OCI-LY7 (cell line): ENCODE data around the gene SERPINF2. TPM values are rescaled to one million over a fixed set of nuclear protein-coding genes. Genes with fewer than 3 reads are reported as not detected.

ENCODE experiments used
- BruUV-seq: library from RNA; stranded (reverse); fragments of 400-500 nt; replicated peaks from 2 replicates; lab custom pipeline; 2021; lab: Mats Ljungman, UMichigan
- CTCF ChIA-PET: fragments of 300-600 bp; sonication (Branson Sonifier 250); formaldehyde crosslinking; loops from one replicate; lab custom pipeline; 2022; ENCODE audit warnings: antibody characterized with exemption; ENCODE audit not compliant: unreplicated experiment; lab: Charles Lee
- POLR2A ChIA-PET: fragments of 300-600 bp; sonication (Branson Sonifier 250); formaldehyde crosslinking; loops from one replicate; lab custom pipeline; 2022; ENCODE audit warnings: antibody characterized with exemption; lab: Charles Lee
- DNase-seq: peaks from one replicate; pipeline ENCODE4 v3.0.0-alpha.2; 2015; ENCODE audit warnings: low spot score
- H2AFZ ChIP-seq: fragments of 200-600 bp; sonication (generic), shearing (Covaris generic); 2 replicates; pipeline ENCODE4 v1.6.1; 2014; ENCODE audit warnings: mild to moderate bottlenecking, antibody characterized with exemption, low read length, moderate library complexity
- H3K27ac ChIP-seq: fragments of 200-600 bp; sonication (generic); 2 replicates; pipeline ENCODE4 v1.5.1; 2014; ENCODE audit warnings: mixed run types, low read depth, mild to moderate bottlenecking, moderate library complexity, low read length, inconsistent platforms; ENCODE audit not compliant: poor library complexity, severe bottlenecking
- H3K36me3 ChIP-seq: fragments of 200-600 bp; sonication (generic); 2 replicates; pipeline ENCODE4 v1.6.1; 2014; ENCODE audit warnings: mild to moderate bottlenecking, antibody characterized with exemption, low read length, moderate library complexity, mixed read lengths; ENCODE audit not compliant: insufficient read depth
- H3K4me1 ChIP-seq: fragments of 200-600 bp; sonication (generic); 2 replicates; pipeline ENCODE4 v1.5.1; 2014; ENCODE audit warnings: mild to moderate bottlenecking, low read length; ENCODE audit not compliant: insufficient read depth, poor library complexity, severe bottlenecking
- H3K4me2 ChIP-seq: fragments of 200-600 bp; sonication (generic); 2 replicates; pipeline ENCODE4 v1.6.1; 2014; ENCODE audit warnings: mild to moderate bottlenecking, low read length
- H3K4me3 ChIP-seq: fragments of 200-600 bp; sonication (generic); 2 replicates; pipeline ENCODE4 v1.5.1; 2014; ENCODE audit warnings: mild to moderate bottlenecking, low read depth, low read length; ENCODE audit not compliant: poor library complexity, severe bottlenecking
- H3K79me2 ChIP-seq: fragments of 200-600 bp; sonication (generic); 2 replicates; pipeline ENCODE4 v1.6.1; 2016; ENCODE audit warnings: low read depth, mild to moderate bottlenecking, low read length, moderate library complexity, mixed read lengths; ENCODE audit not compliant: insufficient read depth
- H3K9me2 ChIP-seq: fragments of 200-600 bp; sonication (generic); 2 replicates; pipeline ENCODE4 v1.6.1; 2016; ENCODE audit warnings: mild to moderate bottlenecking, low read length, mixed read lengths; ENCODE audit not compliant: insufficient read depth
- H3K9me3 ChIP-seq: fragments of 200-600 bp; sonication (generic); 2 replicates; pipeline ENCODE4 v1.6.1; 2014; ENCODE audit warnings: mild to moderate bottlenecking, mixed run types, low read length, mixed read lengths
- H4K20me1 ChIP-seq: fragments of 200-600 bp; sonication (generic); 2 replicates; pipeline ENCODE4 v1.6.1; 2014; ENCODE audit warnings: mild to moderate bottlenecking, antibody characterized with exemption, low read length, moderate library complexity, mixed read lengths; ENCODE audit not compliant: insufficient read depth
- EZH2phosphoT487 ChIP-seq: fragments of 200-600 bp; sonication (generic); IDR thresholded peaks from 2 replicates; pipeline ENCODE4 v1.6.1; 2018; ENCODE audit warnings: low read depth, borderline replicate concordance, mild to moderate bottlenecking, mixed run types, antibody characterized with exemption, low read length, moderate library complexity, mixed read lengths
- intact Hi-C: fragments of 100-400 bp; cut with micrococcal nuclease; formaldehyde crosslinking; loops from one replicate; pipeline ENCODE4 v1.10.0; 2022; ENCODE audit not compliant: unreplicated experiment
- total RNA-seq, 2 experiments: library from RNA; depleted of rRNA in 1 of 2; stranded (reverse); fragments of >200 nt in 1 of 2; shearing (Covaris generic) in 1 of 2; gene quantifications; 2 replicates each; pipeline ENCODE4 v1.2.3, GENCODE V29; 2014 to 2022
- TF ChIP-seq, protein P1 (sequence below): fragments of 200-600 bp; sonication (generic); conservative IDR thresholded peaks from 2 replicates; pipeline ENCODE4 v1.5.1; 2014; ENCODE audit warnings: mild to moderate bottlenecking, antibody characterized with exemption, low read length, moderate library complexity, mixed read lengths

SERPINF2 gene
- total RNA-seq, 2 experiments from 2014 or later = 0.38 to 1.0 TPM

DNA sequence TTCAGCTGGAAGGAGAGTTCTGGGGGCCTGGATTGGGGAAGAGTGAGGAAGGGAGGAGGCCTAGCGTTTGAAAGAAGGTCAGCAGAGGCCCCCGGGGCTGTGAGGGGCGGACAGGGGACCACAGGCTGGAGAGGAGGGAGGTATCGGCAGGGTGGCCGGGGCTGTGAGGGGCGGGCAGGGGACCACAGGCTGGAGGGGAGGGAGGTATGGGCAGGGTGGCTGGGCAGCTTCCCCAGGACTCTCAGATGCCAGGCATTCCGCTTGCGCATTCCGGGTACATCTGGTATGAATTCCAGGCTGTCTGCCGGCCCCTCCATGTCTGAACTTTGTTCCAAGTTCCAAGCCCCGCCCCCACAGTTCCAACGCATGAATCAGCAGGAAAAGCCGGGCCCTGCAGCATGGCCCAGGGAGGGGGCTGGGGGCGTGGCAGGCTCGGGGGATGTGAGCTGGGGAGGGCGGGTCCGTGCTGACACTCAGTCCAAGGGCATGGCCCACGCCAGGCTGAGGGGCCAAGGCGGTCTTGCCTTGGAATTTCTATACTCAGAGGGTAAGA, 28.2 kb upstream of the SERPINF2 start:
- H3K9me2 ChIP-seq = no peaks in the 10 kb centered on the region
- ChIA-PET CTCF (no interaction called here), POLR2A (interaction anchor here (1.0 kb wide), 1 partner anchor 288 kb away, joined by 3 read pairs; no protein-coding TSS in a partner anchor)
- no peaks in the 10 kb centered on the region for H4K20me1 ChIP-seq
- no peak for DNase-seq
- H2AFZ ChIP-seq = no peak overlapping the region
- no peaks in the 10 kb centered on the region for H3K36me3 ChIP-seq
- no peaks in the 10 kb centered on the region for H3K9me3 ChIP-seq
- H3K4me2 ChIP-seq = peak overlapping the region; percentile 81; the same call in 1 of the 2 replicates
- no peak for TF ChIP-seq EZH2phosphoT487
- TF ChIP-seq, protein P1, sequence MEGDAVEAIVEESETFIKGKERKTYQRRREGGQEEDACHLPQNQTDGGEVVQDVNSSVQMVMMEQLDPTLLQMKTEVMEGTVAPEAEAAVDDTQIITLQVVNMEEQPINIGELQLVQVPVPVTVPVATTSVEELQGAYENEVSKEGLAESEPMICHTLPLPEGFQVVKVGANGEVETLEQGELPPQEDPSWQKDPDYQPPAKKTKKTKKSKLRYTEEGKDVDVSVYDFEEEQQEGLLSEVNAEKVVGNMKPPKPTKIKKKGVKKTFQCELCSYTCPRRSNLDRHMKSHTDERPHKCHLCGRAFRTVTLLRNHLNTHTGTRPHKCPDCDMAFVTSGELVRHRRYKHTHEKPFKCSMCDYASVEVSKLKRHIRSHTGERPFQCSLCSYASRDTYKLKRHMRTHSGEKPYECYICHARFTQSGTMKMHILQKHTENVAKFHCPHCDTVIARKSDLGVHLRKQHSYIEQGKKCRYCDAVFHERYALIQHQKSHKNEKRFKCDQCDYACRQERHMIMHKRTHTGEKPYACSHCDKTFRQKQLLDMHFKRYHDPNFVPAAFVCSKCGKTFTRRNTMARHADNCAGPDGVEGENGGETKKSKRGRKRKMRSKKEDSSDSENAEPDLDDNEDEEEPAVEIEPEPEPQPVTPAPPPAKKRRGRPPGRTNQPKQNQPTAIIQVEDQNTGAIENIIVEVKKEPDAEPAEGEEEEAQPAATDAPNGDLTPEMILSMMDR = no peak
- intact Hi-C loops = loop anchor here (10.0 kb wide), 1 partner anchor 150 kb away; the partner anchor contains the start of gene PITPNA
- H3K4me1 ChIP-seq = peaks cover 20% of the 10 kb centered on the region
- H3K4me3 ChIP-seq = no peak overlapping the region
- no peaks in the 10 kb centered on the region for H3K79me2 ChIP-seq
- H3K27ac ChIP-seq = no peak overlapping the region
- no TSS peak for BruUV-seq

DNA sequence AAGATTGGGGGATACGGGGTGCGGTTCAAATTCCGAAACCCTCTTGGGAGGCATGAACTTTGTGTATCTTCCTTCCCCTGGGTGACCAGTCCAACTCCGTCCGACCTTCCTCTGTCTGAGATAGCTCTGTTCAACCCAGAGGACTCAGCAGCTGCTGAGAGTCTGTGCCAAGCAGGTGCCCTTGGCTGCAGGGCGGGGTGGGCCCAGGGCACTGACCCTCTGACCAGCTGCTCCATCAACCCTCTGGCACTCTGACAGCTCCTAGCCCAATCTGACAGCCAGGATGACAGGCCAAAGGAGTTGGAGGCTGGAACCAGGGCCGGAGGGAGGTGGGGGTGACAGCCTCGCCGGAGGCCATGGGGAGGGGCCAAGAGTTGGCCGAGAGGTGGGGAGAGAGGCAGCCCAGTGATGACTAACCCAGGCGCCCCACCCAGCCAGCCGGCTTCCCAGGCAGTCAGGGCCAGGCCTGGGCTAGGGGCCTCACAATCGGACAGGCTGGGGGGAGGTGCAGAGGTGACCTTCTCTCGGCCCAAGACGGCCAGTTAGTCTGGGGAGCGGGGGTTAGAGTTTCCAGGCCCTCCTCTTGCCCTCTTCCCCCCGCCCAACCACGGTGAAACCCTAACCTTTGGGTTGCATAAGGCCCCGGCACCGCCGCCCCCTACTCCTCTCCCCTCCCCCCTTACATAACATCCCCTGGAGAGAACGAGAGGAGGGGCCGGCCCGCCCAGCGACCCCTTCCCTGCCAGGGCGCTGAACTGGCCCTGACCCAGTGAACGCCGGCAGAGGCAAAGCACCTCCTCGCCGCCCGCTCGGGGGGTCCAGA, 27.5 kb upstream of the SERPINF2 start:
- DNase-seq = no peak
- peak overlapping the region; percentile 81 for H3K4me2 ChIP-seq
- peaks cover 22% of the 10 kb centered on the region for H3K4me1 ChIP-seq
- peak overlapping the region; percentile 85 for H3K4me3 ChIP-seq
- H3K9me2 ChIP-seq = no peaks in the 10 kb centered on the region
- CTCF ChIA-PET = no interaction called here
- H4K20me1 ChIP-seq = no peaks in the 10 kb centered on the region
- intact Hi-C loops = loop anchor here (5.0 to 10.0 kb wide), 2 partner anchors 150 to 687 kb away; partner anchors contain the start of genes MNT and PITPNA
- H3K79me2 ChIP-seq = no peaks in the 10 kb centered on the region
- TF ChIP-seq, protein P1 = no peak
- TF ChIP-seq EZH2phosphoT487 = no peak
- no peak overlapping the region for H3K27ac ChIP-seq
- no peaks in the 10 kb centered on the region for H3K9me3 ChIP-seq
- no TSS peak for BruUV-seq
- H2AFZ ChIP-seq = no peak overlapping the region
- POLR2A ChIA-PET = no interaction called here
- no peaks in the 10 kb centered on the region for H3K36me3 ChIP-seq

DNA sequence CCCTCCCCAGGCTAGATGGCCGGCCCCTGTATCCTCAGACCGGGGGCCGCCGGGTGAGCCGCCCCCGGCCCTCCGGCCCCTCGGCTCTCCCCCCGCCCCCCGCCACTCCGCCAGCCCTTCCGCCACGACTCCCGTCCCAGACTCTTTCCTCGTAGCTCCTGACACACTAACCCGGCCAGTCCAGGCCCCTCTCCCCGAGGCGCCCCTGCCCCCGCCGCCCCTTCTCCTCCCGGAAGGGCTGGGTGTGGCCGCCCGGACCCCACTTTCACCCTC, 26.9 kb upstream of the SERPINF2 start:
- no peaks in the 10 kb centered on the region for H3K9me2 ChIP-seq
- H3K27ac ChIP-seq = no peak overlapping the region
- H3K36me3 ChIP-seq = no peaks in the 10 kb centered on the region
- peaks cover 27% of the 10 kb centered on the region for H3K4me1 ChIP-seq
- no peaks in the 10 kb centered on the region for H3K9me3 ChIP-seq
- ChIA-PET CTCF (no interaction called here), POLR2A (no interaction called here)
- intact Hi-C loops = loop anchor here (2.0 to 10.0 kb wide), 4 partner anchors 31 to 687 kb away; partner anchors contain the start of genes MNT, PITPNA and PRPF8
- H3K79me2 ChIP-seq = no peaks in the 10 kb centered on the region
- peak overlapping the region; percentile 85 for H3K4me3 ChIP-seq
- DNase-seq = no peak
- 0 out of 2 replicates have a peak overlapping the region, but pooled peaks have one; percentile 22 for H2AFZ ChIP-seq
- BruUV-seq = no TSS peak
- H4K20me1 ChIP-seq = no peaks in the 10 kb centered on the region
- H3K4me2 ChIP-seq = peak overlapping the region; percentile 81
- TF ChIP-seq, protein P1 = no peak
- no peak for TF ChIP-seq EZH2phosphoT487
